Smooth muscle cell (in vitro differentiated cells): ENCODE measurements around the gene ACSL6. TPM values are rescaled to one million over a fixed set of nuclear protein-coding genes. Genes with fewer than 3 reads are reported as not detected.
"Not testable (repeated sequence)": the region's sequence is repeated elsewhere in the genome, so short reads cannot be mapped to it uniquely, and the experiment has no call there.

Experiments used
- DNase-seq: peaks from one replicate; lab custom pipeline; 2025; ENCODE audit not compliant: unreplicated experiment; lab: John Stamatoyannopoulos, UW
- H2AFZ ChIP-seq: fragments of 200-600 bp; sonication (generic); 2 replicates; pipeline ENCODE4 v1.6.0; 2016; ENCODE audit warnings: antibody characterized with exemption, low read depth, mild to moderate bottlenecking
- H3F3A ChIP-seq: fragments of 200-600 bp; sonication (generic); 2 replicates; pipeline ENCODE4 v1.6.0; 2017; ENCODE audit warnings: antibody characterized with exemption, low read depth
- H3K27ac ChIP-seq: fragments of 200-600 bp; sonication (generic); 2 replicates; pipeline ENCODE4 v1.5.1; 2016; ENCODE audit warnings: low read depth, mild to moderate bottlenecking
- H3K27me3 ChIP-seq: fragments of 200-600 bp; sonication (generic); 2 replicates; pipeline ENCODE4 v1.6.1; 2016; ENCODE audit warnings: low read depth, mild to moderate bottlenecking
- H3K36me3 ChIP-seq: fragments of 200-600 bp; sonication (generic); 2 replicates; pipeline ENCODE4 v1.5.1; 2016; ENCODE audit warnings: low read depth
- H3K4me1 ChIP-seq: fragments of 200-600 bp; sonication (generic); 2 replicates; pipeline ENCODE4 v1.5.1; 2016; ENCODE audit warnings: low read depth
- H3K4me2 ChIP-seq: fragments of 200-600 bp; sonication (generic); 2 replicates; pipeline ENCODE4 v1.6.0; 2016; ENCODE audit warnings: mild to moderate bottlenecking
- H3K4me3 ChIP-seq: fragments of 200-600 bp; sonication (generic); 2 replicates; pipeline ENCODE4 v1.5.1; 2016; ENCODE audit warnings: mild to moderate bottlenecking
- H3K79me2 ChIP-seq: fragments of 200-600 bp; sonication (generic); 2 replicates; pipeline ENCODE4 v1.6.0; 2016; ENCODE audit warnings: low read depth, mild to moderate bottlenecking
- H3K9ac ChIP-seq: fragments of 200-600 bp; sonication (generic); 2 replicates; pipeline ENCODE4 v1.6.0; 2016; ENCODE audit warnings: low read depth
- H3K9me3 ChIP-seq: fragments of 200-600 bp; sonication (generic); replicated peaks from 2 replicates; pipeline ENCODE4 v1.5.1; 2016; ENCODE audit warnings: low read depth
- H4K20me1 ChIP-seq: fragments of 200-600 bp; sonication (generic); 2 replicates; pipeline ENCODE4 v1.6.0; 2016; ENCODE audit warnings: low read depth
- WGBS: methylation state at CpG from one replicate; pipeline ENCODE4 v1.1.7; 2016; ENCODE audit warnings: low lambda C conversion rate; 5-methylcytosine and 5-hydroxymethylcytosine counted together
- polyA plus RNA-seq: library from polyadenylated mRNA; unstranded; fragments of >200 nt; fragmentation: Nextera tagmentation; extraction: Ambion mirVana; gene quantifications from 2 replicates; pipeline ENCODE4 v1.2.1, GENCODE V29; 2016
- total RNA-seq: library from RNA; depleted of rRNA; stranded (reverse); fragments of >200 nt; gene quantifications from 2 replicates; pipeline ENCODE4 v1.2.3, GENCODE V29; 2014
- TF ChIP-seq, protein P1 (sequence below): fragments of 200-600 bp; sonication (generic); IDR thresholded peaks from 2 replicates; pipeline ENCODE4 v1.5.1; 2017; ENCODE audit warnings: borderline replicate concordance, mild to moderate bottlenecking, antibody characterized with exemption; ENCODE audit not compliant: insufficient read depth, poor library complexity, severe bottlenecking

Gene ACSL6
- total and polyA plus RNA-seq, 2 experiments from 2014 or later: not detected

DNA sequence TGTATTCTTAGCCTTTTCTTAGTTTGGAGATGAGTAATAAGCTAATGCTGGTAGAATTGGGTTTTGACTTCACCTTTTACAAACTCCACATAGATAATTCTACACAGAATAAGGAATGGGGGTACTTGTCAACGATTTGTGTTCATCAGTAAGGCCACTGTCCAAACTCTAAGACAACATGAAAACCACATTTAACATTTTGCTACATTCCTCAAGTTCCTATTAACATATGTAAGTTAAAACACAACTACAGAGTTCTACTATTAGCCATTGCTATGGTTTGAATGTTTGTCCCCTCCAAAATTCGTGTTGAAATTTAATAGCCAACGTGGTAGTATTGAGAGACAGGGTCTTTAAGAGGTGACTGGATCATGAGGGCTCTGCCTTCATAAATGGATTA is 97.9 kb downstream of the ACSL6 start:
- TF ChIP-seq, protein P1, sequence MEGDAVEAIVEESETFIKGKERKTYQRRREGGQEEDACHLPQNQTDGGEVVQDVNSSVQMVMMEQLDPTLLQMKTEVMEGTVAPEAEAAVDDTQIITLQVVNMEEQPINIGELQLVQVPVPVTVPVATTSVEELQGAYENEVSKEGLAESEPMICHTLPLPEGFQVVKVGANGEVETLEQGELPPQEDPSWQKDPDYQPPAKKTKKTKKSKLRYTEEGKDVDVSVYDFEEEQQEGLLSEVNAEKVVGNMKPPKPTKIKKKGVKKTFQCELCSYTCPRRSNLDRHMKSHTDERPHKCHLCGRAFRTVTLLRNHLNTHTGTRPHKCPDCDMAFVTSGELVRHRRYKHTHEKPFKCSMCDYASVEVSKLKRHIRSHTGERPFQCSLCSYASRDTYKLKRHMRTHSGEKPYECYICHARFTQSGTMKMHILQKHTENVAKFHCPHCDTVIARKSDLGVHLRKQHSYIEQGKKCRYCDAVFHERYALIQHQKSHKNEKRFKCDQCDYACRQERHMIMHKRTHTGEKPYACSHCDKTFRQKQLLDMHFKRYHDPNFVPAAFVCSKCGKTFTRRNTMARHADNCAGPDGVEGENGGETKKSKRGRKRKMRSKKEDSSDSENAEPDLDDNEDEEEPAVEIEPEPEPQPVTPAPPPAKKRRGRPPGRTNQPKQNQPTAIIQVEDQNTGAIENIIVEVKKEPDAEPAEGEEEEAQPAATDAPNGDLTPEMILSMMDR: no peak
- Histone ChIP-seq H3K4me2 (no peak overlapping the region), H3K9ac (no peak overlapping the region), H3K79me2 (no peaks in the 10 kb centered on the region), H3K27ac (no peak overlapping the region), H3K9me3 (no peaks in the 10 kb centered on the region), H2AFZ (no peak overlapping the region), H3K36me3 (no peaks in the 10 kb centered on the region), H4K20me1 (no peaks in the 10 kb centered on the region), H3K27me3 (no peaks in the 10 kb centered on the region), H3F3A (no peaks in the 10 kb centered on the region), H3K4me1 (no peaks in the 10 kb centered on the region), H3K4me3 (no peak overlapping the region)
- DNase-seq: no peak
- 73% methylated on average over 3 of the region's 3 CpGs for WGBS

GRCh38 chr5:131906668-131907067 is 104.8 kb downstream of the ACSL6 start:
- Histone ChIP-seq H3K27ac (no peak overlapping the region), H3K9me3 (no peaks in the 10 kb centered on the region), H4K20me1 (no peaks in the 10 kb centered on the region), H3K4me3 (no peak overlapping the region), H3K36me3 (no peaks in the 10 kb centered on the region), H3K4me1 (no peaks in the 10 kb centered on the region), H3F3A (no peaks in the 10 kb centered on the region), H3K9ac (no peak overlapping the region), H2AFZ (no peak overlapping the region), H3K79me2 (no peaks in the 10 kb centered on the region), H3K27me3 (no peaks in the 10 kb centered on the region), H3K4me2 (no peak overlapping the region)
- no peak for DNase-seq
- WGBS: 81% methylated on average over 2 of the region's 2 CpGs
- TF ChIP-seq, protein P1: no peak

GRCh38 chr5:131902266-131902665 is 109.2 kb downstream of the ACSL6 start:
- H3K4me1 ChIP-seq, H3K36me3 ChIP-seq, H3K9ac ChIP-seq, H3K27ac ChIP-seq, H3K27me3 ChIP-seq, H3F3A ChIP-seq, H3K79me2 ChIP-seq, H4K20me1 ChIP-seq, H3K4me2 ChIP-seq, H3K9me3 ChIP-seq, DNase-seq, H3K4me3 ChIP-seq, H2AFZ ChIP-seq: not testable (repeated sequence)
- 79% methylated on average over 1 of the region's 1 CpG for WGBS

Other genes starting within 250 kb of the ACSL6 start
- 35.8 and 47.4 TPM in 2 replicates for gene FNIP1, start 214.6 kb downstream of the ACSL6 start, total RNA-seq
- gene FNIP1, start 214.6 kb downstream of the ACSL6 start, polyA plus RNA-seq: 8.8 and 11.4 TPM in 2 replicates
- gene MEIKIN, start 66.0 kb downstream of the ACSL6 start, total RNA-seq: not detected in 2 replicates
- not detected in 2 replicates for gene MEIKIN, start 66.0 kb downstream of the ACSL6 start, polyA plus RNA-seq
- gene IL3, start 49.0 kb upstream of the ACSL6 start, total RNA-seq: not detected in 2 replicates
- gene IL3, start 49.0 kb upstream of the ACSL6 start, polyA plus RNA-seq: not detected in 2 replicates
- not detected in 2 replicates for gene CSF2, start 62.1 kb upstream of the ACSL6 start, total RNA-seq
- not detected in 2 replicates for gene CSF2, start 62.1 kb upstream of the ACSL6 start, polyA plus RNA-seq
- 352 and 482 TPM in 2 replicates for gene P4HA2, start 216.2 kb upstream of the ACSL6 start, total RNA-seq
- 500 and 707 TPM in 2 replicates for gene P4HA2, start 216.2 kb upstream of the ACSL6 start, polyA plus RNA-seq
- gene PDLIM4, start 246.0 kb upstream of the ACSL6 start, total RNA-seq: 77.4 and 93.8 TPM in 2 replicates
- 275 and 338 TPM in 2 replicates for gene PDLIM4, start 246.0 kb upstream of the ACSL6 start, polyA plus RNA-seq